Fibroblast of lung (primary cell): Measurements from ENCODE around the gene DOCK3. TPM values are rescaled to one million over a fixed set of nuclear protein-coding genes. Genes with fewer than 3 reads are reported as not detected.
A peak's percentile ranks its signal among the peaks of the same experiment; 100 is the strongest.

Source experiments
- DNase-seq, 2 donors: peaks; one replicate each; pipeline versions ENCODE4 v3.0.0 to v3.0.0-alpha.2; 2010; ENCODE audit warnings: low read depth in 2 of 2
- H2AFZ ChIP-seq: 2 replicates; pipeline ENCODE4 v1.5.1; 2012; ENCODE audit warnings: low read length, control low read depth, inconsistent platforms
- H3K27ac ChIP-seq: 2 replicates; pipeline ENCODE4 v1.5.1; 2011; ENCODE audit warnings: low read length, control low read depth; ENCODE audit not compliant: insufficient read depth
- H3K27me3 ChIP-seq: 2 replicates; pipeline ENCODE4 v1.5.1; 2011; ENCODE audit warnings: mild to moderate bottlenecking, low read length; ENCODE audit not compliant: control insufficient read depth, insufficient read depth
- H3K36me3 ChIP-seq: 2 replicates; pipeline ENCODE4 v1.5.1; 2011; ENCODE audit warnings: low read length; ENCODE audit not compliant: control insufficient read depth, insufficient read depth
- H3K4me1 ChIP-seq: 2 replicates; pipeline ENCODE4 v1.5.1; 2011; ENCODE audit warnings: low read length; ENCODE audit not compliant: control insufficient read depth, insufficient read depth; ENCODE audit errors: extremely low read depth
- H3K4me2 ChIP-seq: 2 replicates; pipeline ENCODE4 v1.5.1; 2011; ENCODE audit warnings: low read length, control low read depth; ENCODE audit not compliant: insufficient read depth; ENCODE audit errors: extremely low read depth
- H3K4me3 ChIP-seq, 4 experiments: fragments of 200-600 bp in 1 of 4; sonication (generic) in 1 of 4; replicated peaks in 1 of 4; 2 replicates each; pipeline ENCODE4 v1.5.1; 2011 to 2016; ENCODE audit warnings: low read length in 4 of 4, low read depth in 3 of 4, mild to moderate bottlenecking in 3 of 4, control low read depth in 2 of 4, inconsistent platforms in 1 of 4, mixed read lengths in 1 of 4; ENCODE audit not compliant: insufficient read depth in 1 of 4; ENCODE audit errors: control extremely low read depth in 1 of 4
- H3K79me2 ChIP-seq: 2 replicates; pipeline ENCODE4 v1.5.1; 2012; ENCODE audit warnings: mild to moderate bottlenecking, low read length, inconsistent platforms; ENCODE audit not compliant: control insufficient read depth, insufficient read depth
- H3K9ac ChIP-seq: 2 replicates; pipeline ENCODE4 v1.5.1; 2011; ENCODE audit warnings: mild to moderate bottlenecking, low read length, control low read depth; ENCODE audit not compliant: insufficient read depth
- H3K9me3 ChIP-seq: 2 replicates; pipeline ENCODE4 v1.5.1; 2012; ENCODE audit warnings: low read depth, low read length; ENCODE audit not compliant: control insufficient read depth, insufficient read depth
- H4K20me1 ChIP-seq: 2 replicates; pipeline ENCODE4 v1.5.1; 2011; ENCODE audit warnings: low read length; ENCODE audit not compliant: control insufficient read depth, insufficient read depth; ENCODE audit errors: extremely low read depth
- EZH2 ChIP-seq: IDR thresholded peaks from 2 replicates; pipeline ENCODE4 v1.5.1; 2012; ENCODE audit warnings: low read length, control low read depth, mild to moderate bottlenecking; ENCODE audit errors: missing control alignments
- polyA plus RNA-seq, 2 donors: library from polyadenylated mRNA; depleted of rRNA in 1 of 2; stranded (reverse) in 1 of 2; unstranded in 1 of 2; fragments of >200 nt; gene quantifications; 2 replicates each; pipeline ENCODE4 v1.2.1, GENCODE V29; 2011 to 2012; ENCODE audit warnings: missing spikeins in 1 of 2
- total RNA-seq: library from RNA; depleted of rRNA; stranded (reverse); fragments of >200 nt; gene quantifications from 2 replicates; pipeline ENCODE4 v1.2.1, GENCODE V29; 2014
- TF ChIP-seq, protein P1 (sequence below), 2 donors: IDR thresholded peaks in 1 of 2; conservative IDR thresholded peaks in 1 of 2; 1 replicate in 1 of 2; 2 replicates in 1 of 2; pipeline ENCODE4 v1.5.1; 2011 to 2012; ENCODE audit warnings: low read length in 2 of 2, control low read depth in 1 of 2, inconsistent platforms in 1 of 2, low read depth in 1 of 2, mild to moderate bottlenecking in 1 of 2

Gene DOCK3
- total and polyA plus RNA-seq, 2 donors (not counting 1 experiment from before 2014, with no cell fraction given) = 0.07 to 0.17 TPM

DNA sequence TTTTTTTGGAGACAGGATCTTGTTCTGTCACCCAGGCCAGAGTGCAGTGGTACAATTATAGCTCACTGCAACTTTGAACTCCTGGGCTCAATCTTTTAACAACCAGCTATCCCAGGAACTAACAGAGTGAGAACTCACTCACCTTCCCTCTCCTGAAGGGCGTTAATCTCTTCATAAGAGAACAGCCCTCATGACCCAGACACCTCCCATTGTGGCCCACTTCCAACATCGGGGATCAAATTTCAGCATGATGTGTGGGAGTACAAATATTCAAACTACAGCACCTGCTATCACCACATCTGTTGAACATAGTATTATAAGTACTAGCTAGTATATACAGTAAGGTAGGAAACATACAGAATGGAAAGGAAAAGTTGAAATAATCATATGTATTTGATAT lies 132.5 kb downstream of the DOCK3 start:
- H3K4me1 ChIP-seq = no peaks in the 10 kb centered on the region
- DNase-seq = peak in 1 of 2 donors; percentile 5
- no peaks in the 10 kb centered on the region for H3K36me3 ChIP-seq
- no peak for TF ChIP-seq EZH2
- no peak overlapping the region for H3K4me3 ChIP-seq
- no peaks in the 10 kb centered on the region for H3K27me3 ChIP-seq
- no peaks in the 10 kb centered on the region for H3K9me3 ChIP-seq
- no peaks in the 10 kb centered on the region for H3K79me2 ChIP-seq
- no peak overlapping the region for H3K4me2 ChIP-seq
- no peak overlapping the region for H3K9ac ChIP-seq
- H2AFZ ChIP-seq = no peak overlapping the region
- H3K27ac ChIP-seq = no peak overlapping the region
- no peaks in the 10 kb centered on the region for H4K20me1 ChIP-seq

DNA sequence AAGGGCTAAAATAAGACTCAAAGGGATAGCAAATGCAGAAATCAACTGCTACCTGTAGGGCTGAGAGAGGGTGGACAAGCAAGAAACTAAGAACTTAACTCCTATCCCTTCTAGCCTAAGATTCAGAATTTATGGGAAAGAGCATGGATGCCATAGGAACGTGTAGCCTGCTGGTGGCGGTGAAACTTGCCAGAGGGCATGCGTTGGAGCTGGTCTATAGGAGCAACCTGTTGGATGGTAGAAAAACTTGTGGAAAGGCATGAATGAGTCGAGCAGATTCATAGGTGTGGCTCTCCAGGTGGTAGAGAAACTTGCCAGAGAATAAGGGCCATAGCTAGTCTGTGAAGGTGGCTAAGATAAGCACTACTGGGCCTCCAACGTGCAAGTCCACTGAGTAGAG lies 137.2 kb downstream of the DOCK3 start:
- no peak for TF ChIP-seq EZH2
- TF ChIP-seq, protein P1, sequence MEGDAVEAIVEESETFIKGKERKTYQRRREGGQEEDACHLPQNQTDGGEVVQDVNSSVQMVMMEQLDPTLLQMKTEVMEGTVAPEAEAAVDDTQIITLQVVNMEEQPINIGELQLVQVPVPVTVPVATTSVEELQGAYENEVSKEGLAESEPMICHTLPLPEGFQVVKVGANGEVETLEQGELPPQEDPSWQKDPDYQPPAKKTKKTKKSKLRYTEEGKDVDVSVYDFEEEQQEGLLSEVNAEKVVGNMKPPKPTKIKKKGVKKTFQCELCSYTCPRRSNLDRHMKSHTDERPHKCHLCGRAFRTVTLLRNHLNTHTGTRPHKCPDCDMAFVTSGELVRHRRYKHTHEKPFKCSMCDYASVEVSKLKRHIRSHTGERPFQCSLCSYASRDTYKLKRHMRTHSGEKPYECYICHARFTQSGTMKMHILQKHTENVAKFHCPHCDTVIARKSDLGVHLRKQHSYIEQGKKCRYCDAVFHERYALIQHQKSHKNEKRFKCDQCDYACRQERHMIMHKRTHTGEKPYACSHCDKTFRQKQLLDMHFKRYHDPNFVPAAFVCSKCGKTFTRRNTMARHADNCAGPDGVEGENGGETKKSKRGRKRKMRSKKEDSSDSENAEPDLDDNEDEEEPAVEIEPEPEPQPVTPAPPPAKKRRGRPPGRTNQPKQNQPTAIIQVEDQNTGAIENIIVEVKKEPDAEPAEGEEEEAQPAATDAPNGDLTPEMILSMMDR (conservative IDR thresholded peaks at IDR 0.05 in 1 of 2, IDR thresholded peaks at IDR 0.05 in 1 of 2; ENCODE audit: low read depth in 1 of 2, low read length in 2 of 2) = no peak
- Histone ChIP-seq H3K79me2 (no peaks in the 10 kb centered on the region), H3K9ac (no peak overlapping the region), H3K27ac (no peak overlapping the region), H3K36me3 (no peaks in the 10 kb centered on the region), H4K20me1 (no peaks in the 10 kb centered on the region), H2AFZ (no peak overlapping the region), H3K9me3 (no peaks in the 10 kb centered on the region), H3K4me3 (no peak overlapping the region), H3K4me2 (no peak overlapping the region), H3K27me3 (no peaks in the 10 kb centered on the region), H3K4me1 (no peaks in the 10 kb centered on the region)
- no peak for DNase-seq

DNA sequence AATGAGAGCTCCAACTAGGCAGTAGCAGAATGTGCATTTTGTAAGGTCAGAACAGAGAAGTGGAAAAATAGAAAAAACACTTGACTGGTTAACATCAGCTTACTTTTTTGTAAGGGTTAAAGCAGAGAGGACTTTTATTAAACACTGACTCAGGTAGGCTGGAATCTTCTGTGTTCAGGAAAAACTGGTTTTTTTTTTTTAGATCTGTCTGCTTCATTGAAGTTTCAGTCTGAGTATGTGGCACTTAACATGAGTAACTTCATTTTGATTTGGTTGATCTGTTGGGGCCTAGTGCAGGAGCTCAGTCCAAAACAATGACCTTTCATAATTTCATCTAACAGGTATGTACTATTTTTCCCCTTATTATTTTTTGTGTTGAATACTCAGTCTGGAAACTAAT lies 141.1 kb downstream of the DOCK3 start:
- TF ChIP-seq EZH2 = no peak
- TF ChIP-seq, protein P1 (conservative IDR thresholded peaks at IDR 0.05 in 1 of 2, IDR thresholded peaks at IDR 0.05 in 1 of 2; ENCODE audit: low read depth in 1 of 2, low read length in 2 of 2) = no peak
- Histone ChIP-seq H3K9me3 (no peaks in the 10 kb centered on the region), H3K4me2 (no peak overlapping the region)

More for the DNA sequence above, 141.1 kb downstream of the DOCK3 start:
- no peaks in the 10 kb centered on the region for H3K36me3 ChIP-seq
- H3K27ac ChIP-seq = no peak overlapping the region
- no peak overlapping the region for H2AFZ ChIP-seq
- no peaks in the 10 kb centered on the region for H4K20me1 ChIP-seq
- H3K4me1 ChIP-seq = no peaks in the 10 kb centered on the region
- H3K9ac ChIP-seq = no peak overlapping the region
- no peaks in the 10 kb centered on the region for H3K27me3 ChIP-seq
- H3K4me3 ChIP-seq = no peak overlapping the region
- peak in 1 of 2 donors; percentile 1 for DNase-seq
- H3K79me2 ChIP-seq = no peaks in the 10 kb centered on the region
